Measurements from ENCODE around the gene PDE1A. TPM values are rescaled to one million over a fixed set of nuclear protein-coding genes. Genes with fewer than 3 reads are reported as not detected.

PDE1A gene
- not detected for total RNA-seq

DNA sequence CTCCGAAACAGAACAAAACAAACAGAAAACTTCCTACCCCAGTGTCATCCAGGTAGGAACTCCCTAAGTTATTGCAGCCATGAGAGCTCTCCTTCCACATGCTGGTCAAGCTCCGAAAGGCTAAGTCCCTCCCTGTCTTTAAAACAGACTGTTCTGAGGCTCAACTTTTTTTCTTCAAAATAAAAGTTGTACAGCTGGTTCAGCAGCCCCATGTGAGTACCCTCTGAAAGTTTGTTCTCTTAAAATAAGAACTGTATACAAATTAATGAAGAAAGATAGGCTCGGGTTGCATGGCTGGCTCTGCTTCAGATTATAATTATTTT, at the start of gene PDE1A:
TSS of gene PDE1A (minus strand) at position 119 of the 323 bp plus-strand sequence.
- no peaks in the 10 kb centered on the region for H3K9me3 Mint-ChIP-seq
- H3K4me3 Mint-ChIP-seq: no peak within 1 kb of the TSS
- H3K36me3 Mint-ChIP-seq: no peaks in the 10 kb centered on the region
- no peak for DNase-seq
- H3K4me1 Mint-ChIP-seq: no peaks in the 10 kb centered on the region
- no peak within 1 kb of the TSS for H3K27ac Mint-ChIP-seq
- H3K27me3 Mint-ChIP-seq: no peaks in the 10 kb centered on the region

DNA sequence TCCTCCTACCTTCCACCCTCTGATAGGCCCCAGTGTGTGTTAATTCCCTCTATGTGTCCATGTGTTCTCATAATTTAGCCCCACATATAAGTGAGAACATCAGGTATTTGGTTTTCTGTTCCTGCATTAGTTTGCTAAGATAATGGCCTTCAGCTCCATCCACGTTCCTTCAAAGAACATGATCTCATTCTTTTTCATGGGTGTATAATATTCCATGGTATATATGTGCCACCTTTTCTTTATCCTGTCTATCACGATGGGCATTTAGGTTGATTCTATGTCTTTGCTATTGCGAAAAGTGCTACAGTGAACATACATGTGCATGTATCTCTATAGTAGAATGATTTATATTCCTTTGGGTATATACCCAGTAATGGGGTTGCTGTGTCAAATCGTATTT, 46.8 kb upstream of the PDE1A start:
- peaks cover 14% of the 10 kb centered on the region for H3K9me3 Mint-ChIP-seq
- no peaks in the 10 kb centered on the region for H3K4me1 Mint-ChIP-seq
- no peak overlapping the region for H3K27ac Mint-ChIP-seq
- no peak for DNase-seq
- H3K4me3 Mint-ChIP-seq: no peak overlapping the region
- H3K27me3 Mint-ChIP-seq: no peaks in the 10 kb centered on the region
- no peaks in the 10 kb centered on the region for H3K36me3 Mint-ChIP-seq

DNA sequence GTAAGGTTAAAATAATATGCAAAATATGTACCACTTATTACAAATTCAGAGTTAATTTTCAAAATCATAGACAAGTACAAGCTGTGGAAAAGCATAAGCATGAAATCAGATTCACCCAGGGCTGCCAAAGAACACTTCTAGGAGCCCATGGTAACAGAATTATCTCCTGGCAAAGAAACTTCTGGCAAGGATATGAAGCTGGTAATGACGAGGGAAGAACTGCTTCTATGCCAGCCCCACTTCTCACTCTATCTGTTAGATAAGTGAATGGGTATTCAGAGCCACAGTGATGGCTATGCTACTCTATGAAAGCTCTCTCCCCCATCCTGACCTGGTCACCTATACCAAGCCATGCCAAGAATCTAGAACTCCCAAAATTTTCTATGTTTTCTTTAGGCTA, 36.9 kb upstream of the PDE1A start:
- Mint-ChIP-seq H3K27me3 (no peaks in the 10 kb centered on the region), H3K27ac (no peak overlapping the region), H3K4me3 (no peak overlapping the region), H3K9me3 (peaks cover 3% of the 10 kb centered on the region), H3K36me3 (no peaks in the 10 kb centered on the region), H3K4me1 (no peaks in the 10 kb centered on the region)
- DNase-seq: no peak

DNA sequence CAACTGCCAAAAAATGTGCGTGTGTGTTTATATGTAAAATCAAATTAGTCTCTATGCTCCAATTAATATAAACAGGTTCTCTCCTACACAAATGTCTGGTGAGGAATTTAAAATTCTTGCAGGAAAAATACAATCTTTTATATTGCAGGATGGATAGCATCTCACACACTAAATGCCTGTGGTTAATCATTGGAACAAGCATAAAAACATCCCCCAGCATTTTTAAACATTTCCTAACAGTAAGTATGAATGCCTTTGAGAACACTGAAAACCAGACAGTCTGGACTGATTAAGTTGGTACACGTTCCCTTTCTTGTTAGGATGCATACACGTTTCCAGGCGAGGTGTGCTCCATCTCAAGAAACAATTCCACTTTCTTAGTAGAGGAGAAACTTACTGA, 29.9 kb upstream of the PDE1A start:
- Mint-ChIP-seq H3K27me3 (no peaks in the 10 kb centered on the region), H3K4me3 (no peak overlapping the region), H3K9me3 (peaks cover 1% of the 10 kb centered on the region), H3K4me1 (no peaks in the 10 kb centered on the region), H3K27ac (no peak overlapping the region), H3K36me3 (no peaks in the 10 kb centered on the region)
- DNase-seq: no peak

DNA sequence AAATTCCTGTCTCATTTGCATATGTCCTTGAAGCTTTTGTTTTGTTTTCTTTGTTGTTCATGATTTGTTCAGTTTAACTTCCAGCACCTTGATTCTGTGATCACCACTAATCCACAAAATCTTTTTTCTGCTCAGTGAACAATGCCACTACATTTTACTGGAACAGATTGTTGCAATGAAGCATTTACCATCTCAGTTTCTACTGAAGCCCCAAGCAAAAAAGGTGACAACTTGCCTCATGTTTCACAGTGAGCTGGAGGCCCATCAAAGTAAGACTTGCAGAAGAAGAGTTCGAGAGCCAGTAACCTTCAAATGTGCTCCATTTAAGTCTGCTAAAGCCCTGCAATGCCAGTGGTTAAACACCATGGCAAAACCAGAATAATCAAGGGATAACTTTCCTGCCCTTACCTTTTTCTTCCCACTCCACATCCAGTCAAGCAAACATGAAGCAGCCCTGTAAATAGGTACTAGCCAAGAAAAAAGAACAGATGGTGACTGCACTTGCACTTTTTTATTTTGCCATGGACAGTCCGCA, 25.7 kb upstream of the PDE1A start:
- H3K36me3 Mint-ChIP-seq: no peaks in the 10 kb centered on the region
- no peak for DNase-seq
- no peaks in the 10 kb centered on the region for H3K4me1 Mint-ChIP-seq
- no peak overlapping the region for H3K4me3 Mint-ChIP-seq
- H3K9me3 Mint-ChIP-seq: peaks cover 1% of the 10 kb centered on the region
- no peak overlapping the region for H3K27ac Mint-ChIP-seq
- no peaks in the 10 kb centered on the region for H3K27me3 Mint-ChIP-seq

DNA sequence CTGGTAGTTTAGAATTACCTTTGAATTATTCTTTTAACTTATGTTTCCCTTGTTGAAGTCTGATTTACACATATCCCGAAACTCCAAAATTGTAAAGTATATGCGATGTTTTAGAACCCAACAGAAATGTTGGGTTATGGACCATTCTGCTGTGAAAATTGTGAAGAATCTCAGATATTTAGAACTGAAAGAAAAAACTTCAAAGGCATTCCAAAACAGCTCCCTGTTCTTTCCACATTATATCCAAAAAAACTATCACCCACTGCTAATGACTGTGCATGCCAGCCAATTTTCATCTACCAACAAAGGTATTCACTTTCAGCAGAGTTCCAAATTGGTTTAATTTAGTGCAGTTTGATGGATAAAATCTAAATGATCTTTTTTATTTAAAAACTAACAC, 21.5 kb upstream of the PDE1A start:
- H3K27me3 Mint-ChIP-seq: no peaks in the 10 kb centered on the region
- no peaks in the 10 kb centered on the region for H3K4me1 Mint-ChIP-seq
- no peaks in the 10 kb centered on the region for H3K36me3 Mint-ChIP-seq
- H3K4me3 Mint-ChIP-seq: no peak overlapping the region
- H3K27ac Mint-ChIP-seq: no peak overlapping the region
- no peak for DNase-seq
- peaks cover 1% of the 10 kb centered on the region for H3K9me3 Mint-ChIP-seq

DNA sequence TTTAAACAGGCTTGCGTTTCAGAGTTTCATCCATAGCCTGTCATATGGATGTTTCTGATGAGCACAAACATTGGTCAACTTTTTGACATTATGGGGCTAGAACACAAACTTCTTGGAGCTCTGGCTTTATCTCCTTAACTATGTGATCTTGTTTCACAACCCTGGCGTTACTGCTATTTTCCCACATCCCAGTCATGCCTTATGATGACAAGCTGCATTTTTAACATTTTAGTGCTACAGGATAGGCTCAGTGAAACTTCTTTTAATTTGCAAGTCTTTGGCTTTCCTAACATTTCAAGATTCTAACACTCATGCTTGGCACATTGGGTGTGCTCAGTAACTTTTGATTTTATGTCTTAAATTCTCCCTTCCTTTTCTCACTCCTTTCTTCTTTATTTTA, 21.0 kb upstream of the PDE1A start:
- H3K4me1 Mint-ChIP-seq: no peaks in the 10 kb centered on the region
- H3K4me3 Mint-ChIP-seq: no peak overlapping the region
- no peak for DNase-seq
- H3K27ac Mint-ChIP-seq: no peak overlapping the region
- peaks cover 3% of the 10 kb centered on the region for H3K9me3 Mint-ChIP-seq
- H3K36me3 Mint-ChIP-seq: no peaks in the 10 kb centered on the region
- no peaks in the 10 kb centered on the region for H3K27me3 Mint-ChIP-seq

DNA sequence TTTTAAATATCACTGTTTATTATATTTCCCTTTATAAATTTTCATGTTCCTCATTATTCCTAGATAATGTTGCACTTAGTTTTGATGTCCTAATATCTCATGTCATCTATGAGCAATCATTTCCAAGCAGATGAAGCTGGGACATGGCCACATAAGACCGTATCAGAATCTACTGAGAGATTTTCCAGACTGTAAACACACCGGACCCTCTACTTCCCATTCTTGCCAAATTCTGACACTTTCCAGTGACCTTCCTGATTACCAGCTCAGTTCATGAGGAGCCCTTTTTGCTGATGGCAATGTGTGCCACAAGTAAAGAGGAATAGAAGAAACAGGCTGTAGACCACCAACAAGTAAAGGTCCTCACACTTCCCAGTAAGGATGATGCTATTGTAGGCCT, 20.3 kb upstream of the PDE1A start:
- Mint-ChIP-seq H3K4me3 (no peak overlapping the region), H3K36me3 (no peaks in the 10 kb centered on the region), H3K9me3 (peaks cover 3% of the 10 kb centered on the region), H3K27me3 (no peaks in the 10 kb centered on the region), H3K27ac (no peak overlapping the region), H3K4me1 (no peaks in the 10 kb centered on the region)
- no peak for DNase-seq

DNA sequence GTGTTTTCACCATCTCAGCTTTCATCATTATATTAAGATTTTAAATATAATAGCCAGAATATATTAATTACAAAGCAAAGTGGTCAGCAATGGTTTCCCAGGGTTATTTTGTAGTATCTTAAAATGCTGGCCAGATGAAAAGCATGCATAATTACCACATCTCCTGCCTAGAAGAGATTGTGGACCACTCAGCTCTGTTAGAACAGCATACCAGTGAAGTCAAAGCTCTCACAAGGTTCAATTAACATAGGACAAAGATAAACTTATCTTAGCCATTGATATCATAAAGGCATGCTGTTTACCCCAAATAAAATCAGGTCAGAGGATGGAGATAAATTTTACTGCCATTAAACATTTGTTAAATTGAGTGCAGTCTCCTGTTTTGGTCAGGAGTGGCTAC, 19.3 kb upstream of the PDE1A start:
- no peak for DNase-seq
- H3K4me1 Mint-ChIP-seq: no peaks in the 10 kb centered on the region
- no peak overlapping the region for H3K4me3 Mint-ChIP-seq
- no peak overlapping the region for H3K27ac Mint-ChIP-seq
- no peaks in the 10 kb centered on the region for H3K27me3 Mint-ChIP-seq
- H3K36me3 Mint-ChIP-seq: no peaks in the 10 kb centered on the region
- peaks cover 3% of the 10 kb centered on the region for H3K9me3 Mint-ChIP-seq

DNA sequence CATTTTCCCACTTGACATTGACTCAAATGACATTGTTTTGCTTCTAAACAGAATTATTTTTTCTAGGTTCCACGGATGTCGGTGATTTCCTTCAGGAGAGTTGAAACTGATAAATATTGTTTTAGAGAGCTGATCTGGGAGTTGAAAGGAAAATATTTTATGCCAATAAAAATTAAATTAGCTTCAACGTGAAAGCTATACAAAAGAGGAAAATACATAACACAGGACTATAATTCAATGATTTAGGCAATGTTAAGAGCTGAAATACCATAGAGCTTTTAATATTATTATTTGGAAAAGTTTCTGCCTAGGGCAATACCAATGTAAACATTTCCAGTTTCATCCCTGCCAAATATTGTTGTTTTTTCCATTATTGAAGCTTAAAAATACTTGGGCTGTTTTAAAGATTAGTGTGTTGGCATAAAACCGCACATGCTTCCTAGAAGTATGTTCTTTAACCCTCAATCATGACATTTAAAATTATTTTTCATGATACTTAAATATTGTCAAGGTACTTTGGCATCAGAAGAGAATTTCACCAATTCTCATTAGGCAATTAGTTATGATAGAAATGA, 18.6 kb upstream of the PDE1A start:
- H3K27me3 Mint-ChIP-seq: no peaks in the 10 kb centered on the region
- no peaks in the 10 kb centered on the region for H3K4me1 Mint-ChIP-seq

DNA sequence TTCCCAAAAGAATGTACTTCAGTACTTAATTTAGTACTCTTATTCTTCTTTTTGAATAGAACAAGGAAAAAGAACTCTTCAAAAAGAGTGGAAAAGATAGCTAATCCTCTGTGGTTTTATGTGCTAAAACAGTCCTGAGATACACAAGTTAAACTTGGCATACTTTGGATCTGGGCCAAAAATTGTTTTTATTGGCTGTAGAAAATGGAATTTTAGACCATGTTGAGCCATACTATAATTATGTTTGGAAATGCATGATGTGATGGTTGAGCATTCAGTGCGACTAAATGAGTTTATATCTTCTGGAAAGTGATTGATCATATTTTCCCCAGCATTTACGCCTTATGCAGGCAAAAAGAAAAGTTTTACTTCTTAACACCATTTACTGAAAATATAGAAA, 18.0 kb upstream of the PDE1A start:
- no peak overlapping the region for H3K4me3 Mint-ChIP-seq
- no peaks in the 10 kb centered on the region for H3K36me3 Mint-ChIP-seq
- H3K4me1 Mint-ChIP-seq: no peaks in the 10 kb centered on the region
- no peak for DNase-seq
- no peak overlapping the region for H3K27ac Mint-ChIP-seq
- no peaks in the 10 kb centered on the region for H3K27me3 Mint-ChIP-seq
- peaks cover 3% of the 10 kb centered on the region for H3K9me3 Mint-ChIP-seq

More for the DNA sequence above, 18.6 kb upstream of the PDE1A start:
- Mint-ChIP-seq H3K9me3 (peaks cover 3% of the 10 kb centered on the region), H3K4me3 (no peak overlapping the region), H3K27ac (no peak overlapping the region), H3K36me3 (no peaks in the 10 kb centered on the region)
- DNase-seq: no peak

DNA sequence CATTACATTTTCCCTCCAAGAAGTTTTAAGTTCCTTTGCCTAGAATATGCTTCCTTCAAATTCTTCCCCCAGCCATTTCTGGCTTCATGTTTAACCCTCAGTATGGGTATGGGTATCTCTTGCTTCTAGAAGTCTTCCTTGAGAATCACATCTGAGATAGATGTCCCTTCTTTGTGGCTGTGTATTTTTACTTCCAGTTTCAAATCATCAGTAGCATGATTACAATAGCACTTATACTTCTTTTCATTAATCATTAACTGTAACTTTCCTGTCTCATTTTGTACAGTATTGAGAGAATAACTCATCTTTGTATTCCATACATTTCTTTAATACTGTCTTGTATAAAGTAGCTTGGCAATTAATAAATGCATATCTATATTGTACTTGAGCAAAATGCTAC, 17.3 kb upstream of the PDE1A start:
- H3K4me3 Mint-ChIP-seq: no peak overlapping the region
- H3K36me3 Mint-ChIP-seq: no peaks in the 10 kb centered on the region
- DNase-seq: no peak
- no peaks in the 10 kb centered on the region for H3K4me1 Mint-ChIP-seq
- no peak overlapping the region for H3K27ac Mint-ChIP-seq
- peaks cover 3% of the 10 kb centered on the region for H3K9me3 Mint-ChIP-seq
- H3K27me3 Mint-ChIP-seq: no peaks in the 10 kb centered on the region

DNA sequence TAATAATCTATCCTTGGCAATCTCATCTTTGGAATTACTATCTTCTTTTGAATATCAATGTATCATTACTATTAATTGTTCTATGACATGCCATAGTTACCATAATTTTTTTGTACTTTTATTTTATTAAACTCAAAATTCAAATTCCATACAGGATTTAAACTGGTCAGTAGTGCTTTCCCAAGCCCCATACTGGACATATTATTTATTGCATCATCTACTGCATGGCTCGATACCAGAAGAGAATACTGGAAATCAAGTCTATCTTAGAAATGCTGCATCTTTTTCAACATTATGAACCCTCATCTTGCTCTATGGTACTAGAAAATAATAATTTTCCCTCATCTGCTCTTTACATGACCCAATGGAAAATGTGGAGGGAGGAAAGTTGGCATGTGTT, 9.4 kb upstream of the PDE1A start:
- Mint-ChIP-seq H3K36me3 (no peaks in the 10 kb centered on the region), H3K4me1 (no peaks in the 10 kb centered on the region), H3K4me3 (no peak overlapping the region), H3K9me3 (no peaks in the 10 kb centered on the region), H3K27ac (no peak overlapping the region), H3K27me3 (no peaks in the 10 kb centered on the region)
- no peak for DNase-seq

DNA sequence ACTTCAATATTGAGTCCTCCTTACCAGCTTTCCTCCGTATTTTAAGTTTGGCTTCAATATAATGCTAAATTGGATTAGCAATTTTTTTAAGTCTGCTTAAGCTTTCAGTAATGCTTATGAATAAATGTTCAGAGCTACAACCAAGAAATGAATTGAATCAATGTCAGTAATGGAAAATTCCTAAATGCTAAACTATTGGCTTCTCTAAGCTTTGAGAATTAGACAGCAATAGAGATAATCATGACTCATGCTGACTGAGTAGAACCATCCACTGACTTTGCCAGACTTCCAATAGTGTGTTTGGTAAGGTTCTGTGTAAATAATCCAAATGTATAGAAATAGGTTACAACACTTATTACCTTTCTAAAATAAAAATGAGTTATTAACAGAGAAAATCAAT, 8.9 kb upstream of the PDE1A start:
- H3K9me3 Mint-ChIP-seq: no peaks in the 10 kb centered on the region

DNA sequence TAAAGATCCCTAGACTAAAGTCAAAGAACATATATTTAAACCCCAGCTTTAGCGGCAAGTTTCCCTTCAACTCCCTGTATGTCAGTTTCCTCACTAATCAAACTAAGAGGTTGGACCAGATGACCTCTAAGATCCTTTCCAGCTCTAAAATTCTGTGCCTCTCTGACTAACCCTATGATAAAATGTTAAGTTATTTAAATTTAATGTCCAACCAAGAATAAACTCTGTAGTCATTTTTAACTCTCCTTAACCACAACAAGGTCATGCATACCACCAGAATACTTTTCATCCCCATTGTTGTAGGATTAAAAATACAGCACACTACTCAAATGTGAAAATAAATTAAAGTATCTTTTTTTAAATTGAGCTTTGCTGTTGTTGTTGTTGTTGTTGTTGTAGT, 5.2 kb upstream of the PDE1A start:
- no peaks in the 10 kb centered on the region for H3K4me1 Mint-ChIP-seq
- no peaks in the 10 kb centered on the region for H3K9me3 Mint-ChIP-seq
- no peak overlapping the region for H3K4me3 Mint-ChIP-seq

More for the DNA sequence above, 8.9 kb upstream of the PDE1A start:
- no peak for DNase-seq
- Mint-ChIP-seq H3K4me1 (no peaks in the 10 kb centered on the region), H3K27me3 (no peaks in the 10 kb centered on the region), H3K27ac (no peak overlapping the region), H3K4me3 (no peak overlapping the region), H3K36me3 (no peaks in the 10 kb centered on the region)

DNA sequence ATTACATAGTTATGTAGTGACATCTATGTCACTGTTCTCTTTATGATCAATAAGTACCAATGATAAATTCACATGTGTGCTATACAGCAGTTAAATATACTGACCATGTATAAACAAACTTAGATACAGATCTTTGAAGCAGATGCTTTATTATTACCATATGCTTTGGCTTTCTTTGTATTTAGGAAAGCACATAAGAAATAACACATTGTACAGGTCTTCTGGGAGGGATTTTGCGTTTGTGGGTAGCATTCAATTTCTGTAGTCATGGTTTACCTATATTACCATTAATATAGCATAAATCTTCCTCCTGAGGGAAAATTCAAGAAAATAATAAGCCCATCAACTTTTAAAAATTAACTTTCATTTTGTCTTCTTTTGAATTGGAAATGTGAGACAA, 1.6 kb upstream of the PDE1A start:
- H3K27me3 Mint-ChIP-seq: no peaks in the 10 kb centered on the region
- no peak overlapping the region for H3K27ac Mint-ChIP-seq
- no peaks in the 10 kb centered on the region for H3K4me1 Mint-ChIP-seq
- H3K4me3 Mint-ChIP-seq: no peak overlapping the region
- DNase-seq: no peak
- no peaks in the 10 kb centered on the region for H3K36me3 Mint-ChIP-seq
- H3K9me3 Mint-ChIP-seq: no peaks in the 10 kb centered on the region

More for the DNA sequence above, 5.2 kb upstream of the PDE1A start:
- Mint-ChIP-seq H3K27me3 (no peaks in the 10 kb centered on the region), H3K36me3 (no peaks in the 10 kb centered on the region), H3K27ac (no peak overlapping the region)
- DNase-seq: no peak

Data from activated naive CD8-positive, alpha-beta T cell treated with anti-CD3 and anti-CD28 coated beads for 36 hours (primary cell).